ENCODE results near the gene IFFO2. TPM values are rescaled to one million over a fixed set of nuclear protein-coding genes. Genes with fewer than 3 reads are reported as not detected.

IFFO2 gene
- total RNA-seq, 3 donors from 2014 or later: 5.8 to 35.3 (median 34.4) TPM

- Histone ChIP-seq H3K4me1 (no peaks in the 10 kb centered on the region), H3K27ac (no peak overlapping the region), H3K36me3 (no peaks in the 10 kb centered on the region), H3K27me3 (no peaks in the 10 kb centered on the region), H3K9me3 (no peaks in the 10 kb centered on the region), H3K4me3 (no peak overlapping the region)
- DNase-seq (ENCODE audit: low spot score in 2 of 2): peak in 1 of 2 donors; percentile 27
- intact Hi-C loops (cut with DNase I; ENCODE audit: low total_unique reads): no loop called here
- TF ChIP-seq POLR2A (IDR thresholded peaks at IDR 0.05): no peak
- no peak for TF ChIP-seq CTCF (IDR thresholded peaks at IDR 0.05)
Measured at GRCh38 chr1:18977428-18977827, 21.0 kb upstream of the IFFO2 start.

DNA sequence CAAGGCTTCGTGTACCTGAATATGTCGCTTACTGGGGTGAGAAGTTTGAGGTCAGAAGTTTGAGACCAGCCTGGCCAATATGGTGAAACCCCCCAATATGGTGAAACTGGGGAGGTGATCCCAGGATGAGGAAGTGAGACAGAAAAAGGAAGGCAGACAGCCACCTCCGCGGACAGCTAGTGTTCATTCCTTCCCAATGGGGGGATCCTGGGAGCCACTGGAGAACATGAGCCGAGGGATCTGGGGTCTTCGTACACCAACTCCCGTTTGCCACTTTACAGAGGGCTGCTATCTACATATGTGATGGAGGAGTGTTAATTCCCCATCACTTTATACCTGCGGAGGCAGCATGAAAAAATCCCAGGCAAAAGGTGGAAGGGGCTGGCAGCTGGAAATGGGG, 19.6 kb upstream of the IFFO2 start:
- Histone ChIP-seq H3K4me3 (no peak overlapping the region), H3K36me3 (no peaks in the 10 kb centered on the region), H3K9me3 (no peaks in the 10 kb centered on the region), H3K27ac (no peak overlapping the region), H3K27me3 (no peaks in the 10 kb centered on the region), H3K4me1 (no peaks in the 10 kb centered on the region)
- TF ChIP-seq POLR2A (IDR thresholded peaks at IDR 0.05) (no peak), CTCF (IDR thresholded peaks at IDR 0.05) (no peak), POLR2AphosphoS5 (IDR thresholded peaks at IDR 0.05) (no peak)
- intact Hi-C loops (cut with DNase I; ENCODE audit: low total_unique reads): no loop called here
- DNase-seq (ENCODE audit: low spot score in 2 of 2): peak in 1 of 2 donors; percentile 43

DNA sequence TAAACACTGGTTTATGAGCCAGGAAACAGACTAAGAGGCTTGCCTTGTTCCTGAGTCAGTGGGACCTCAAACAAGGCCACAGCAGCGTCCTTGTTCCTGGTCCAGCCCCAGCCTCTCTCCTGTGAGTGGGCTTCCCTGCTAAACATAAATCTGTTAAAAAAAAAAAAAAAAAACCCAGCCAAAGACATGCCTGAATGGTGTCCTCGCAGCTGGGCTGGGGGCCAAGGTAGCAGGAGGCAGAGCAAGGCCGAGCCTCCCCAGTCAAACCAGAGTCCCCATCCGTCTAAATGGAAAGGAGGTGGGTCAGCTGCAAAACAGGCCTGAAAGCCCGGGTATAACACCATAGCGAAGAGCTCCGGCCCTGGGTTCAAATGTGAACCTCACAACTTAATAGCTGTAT, 18.1 kb upstream of the IFFO2 start:
- intact Hi-C loops (cut with DNase I; ENCODE audit: low total_unique reads): no loop called here
- H3K36me3 ChIP-seq: no peaks in the 10 kb centered on the region
- H3K27ac ChIP-seq: no peak overlapping the region
- no peaks in the 10 kb centered on the region for H3K27me3 ChIP-seq
- H3K4me3 ChIP-seq: no peak overlapping the region
- no peak for TF ChIP-seq POLR2A (IDR thresholded peaks at IDR 0.05)
- DNase-seq (ENCODE audit: low spot score in 2 of 2): no peak
- no peaks in the 10 kb centered on the region for H3K9me3 ChIP-seq
- H3K4me1 ChIP-seq: no peaks in the 10 kb centered on the region

- DNase-seq (ENCODE audit: low spot score in 2 of 2): no peak
- Histone ChIP-seq H3K4me3 (no peak overlapping the region), H3K4me1 (no peaks in the 10 kb centered on the region), H3K27ac (no peak overlapping the region), H3K27me3 (no peaks in the 10 kb centered on the region), H3K9me3 (no peaks in the 10 kb centered on the region), H3K36me3 (no peaks in the 10 kb centered on the region)
- intact Hi-C loops (cut with DNase I; ENCODE audit: low total_unique reads): no loop called here
- TF ChIP-seq POLR2A (IDR thresholded peaks at IDR 0.05) (no peak), CTCF (IDR thresholded peaks at IDR 0.05) (no peak), POLR2AphosphoS5 (IDR thresholded peaks at IDR 0.05) (no peak)
Measured at GRCh38 chr1:18974005-18974404, 17.5 kb upstream of the IFFO2 start.

- Histone ChIP-seq H3K4me1 (no peaks in the 10 kb centered on the region), H3K4me3 (no peak overlapping the region), H3K9me3 (no peaks in the 10 kb centered on the region), H3K27me3 (no peaks in the 10 kb centered on the region), H3K27ac (no peak overlapping the region), H3K36me3 (no peaks in the 10 kb centered on the region)
- TF ChIP-seq CTCF (IDR thresholded peaks at IDR 0.05) (no peak), POLR2AphosphoS5 (IDR thresholded peaks at IDR 0.05) (no peak), POLR2A (IDR thresholded peaks at IDR 0.05) (no peak)
- DNase-seq (ENCODE audit: low spot score in 2 of 2): no peak
- intact Hi-C loops (cut with DNase I; ENCODE audit: low total_unique reads): no loop called here
Measured at GRCh38 chr1:18973446-18973955, 17.0 kb upstream of the IFFO2 start.

- TF ChIP-seq POLR2A (IDR thresholded peaks at IDR 0.05) (no peak), CTCF (IDR thresholded peaks at IDR 0.05) (no peak), POLR2AphosphoS5 (IDR thresholded peaks at IDR 0.05) (no peak)
- no peaks in the 10 kb centered on the region for H3K4me1 ChIP-seq
- H3K4me3 ChIP-seq: no peak overlapping the region
- H3K9me3 ChIP-seq: no peaks in the 10 kb centered on the region
- no peak for DNase-seq (ENCODE audit: low spot score in 2 of 2)
- no peaks in the 10 kb centered on the region for H3K27me3 ChIP-seq
- no peaks in the 10 kb centered on the region for H3K36me3 ChIP-seq
- intact Hi-C loops (cut with DNase I; ENCODE audit: low total_unique reads): no loop called here
- no peak overlapping the region for H3K27ac ChIP-seq
Measured at GRCh38 chr1:18972991-18973390, 16.5 kb upstream of the IFFO2 start.
